Kidney (tissue), 14 donors: ENCODE data around the gene HMGB4. TPM values are rescaled to one million over a fixed set of nuclear protein-coding genes. Genes with fewer than 3 reads are reported as not detected.

Experiments used
- DNase-seq, 5 donors: peaks; one replicate each; pipeline ENCODE4 v3.0.0-alpha.2; 2013 to 2020
- FAIRE-seq: peaks from 2 replicates; lab custom pipeline; 2012; peaks lifted over from hg19 to GRCh38; lab: Jason Lieb, UNC
- H3K27ac ChIP-seq, 2 donors: one replicate each; pipeline ENCODE4 v1.7.0; 2013; ENCODE audit warnings: low read depth in 2 of 2, low read length in 2 of 2, inconsistent platforms in 1 of 2
- H3K27me3 ChIP-seq: one replicate; pipeline ENCODE4 v1.7.1; 2013; ENCODE audit warnings: low read length, inconsistent platforms; ENCODE audit not compliant: control insufficient read depth, insufficient read depth
- H3K36me3 ChIP-seq, 3 donors: one replicate each; pipeline versions ENCODE4 v1.7.0 to v1.7.1; 2013; ENCODE audit warnings: low read length in 3 of 3, control low read depth in 1 of 3, inconsistent platforms in 1 of 3; ENCODE audit not compliant: insufficient read depth in 3 of 3, control insufficient read depth in 2 of 3
- H3K4me1 ChIP-seq, 3 donors: one replicate each; pipeline versions ENCODE4 v1.7.0 to v1.7.1; 2013; ENCODE audit warnings: low read length in 3 of 3, inconsistent platforms in 1 of 3, low read depth in 1 of 3; ENCODE audit not compliant: control insufficient read depth in 2 of 3, insufficient read depth in 2 of 3
- H3K4me3 ChIP-seq, 3 donors: one replicate each; pipeline versions ENCODE4 v1.7.0 to v1.8.1; 2013; ENCODE audit warnings: low read length in 3 of 3, control low read depth in 1 of 3, inconsistent platforms in 1 of 3
- H3K9ac ChIP-seq, 3 donors: one replicate each; pipeline versions ENCODE4 v1.7.0 to v1.7.1; 2013; ENCODE audit warnings: low read length in 3 of 3, control low read depth in 1 of 3, inconsistent platforms in 1 of 3
- H3K9me3 ChIP-seq, 3 donors: one replicate each; pipeline versions ENCODE4 v1.7.0 to v1.7.1; 2013; ENCODE audit warnings: low read length in 3 of 3, control low read depth in 1 of 3, inconsistent platforms in 1 of 3; ENCODE audit not compliant: control insufficient read depth in 2 of 3, insufficient read depth in 1 of 3
- CTCF ChIP-seq: IDR thresholded peaks from 3 replicates; pipeline ENCODE4 v1.5.1; 2012; ENCODE audit warnings: mild to moderate bottlenecking, moderate library complexity, borderline replicate concordance; ENCODE audit not compliant: insufficient read depth; ENCODE audit errors: extremely low read depth
- intact Hi-C: fragments of 100-400 bp; cut with DNase I; formaldehyde crosslinking; loops from one replicate; pipeline ENCODE4 v1.11.1; 2022
- polyA plus RNA-seq: library from polyadenylated mRNA; stranded (reverse); fragments of 350-450 nt; fragmentation: Illumina TruSeq; extraction: RNeasy Lipid Tissue Mini Kit (QIAGEN cat#74804); gene quantifications from one replicate; pipeline ENCODE4 v1.2.3, GENCODE V29; 2014; ENCODE audit warnings: low read depth, low replicate concordance; ENCODE audit not compliant: insufficient read depth
- total RNA-seq: library from RNA; stranded (reverse); fragmentation: NEBNext Ultra II Directional; extraction: Animal tissue kit (Norgen Biotek cat#: 25700); gene quantifications from one replicate; pipeline ENCODE4 v1.2.1, GENCODE V29; 2021
- donor health status: control.
- donor health status: control.
- donor health status: control.
- donor health status: control.
- donor health status: control.
- donor health status: DM: yes; HTN: yes; CAD: no.
- donor health status: Normal renal cell carcinoma (clear cell type).

Gene HMGB4
- total and polyA plus RNA-seq, 2 donors from 2014 or later = not detected

- intact Hi-C loops = no loop called here
- TF ChIP-seq CTCF = no peak
These were observed 3.2 kb upstream of the HMGB4 start for GRCh38 chr1:33860671-33861070.

GRCh38 chr1:33864460-33865389 lies 846 bp downstream of the HMGB4 start:
- no peak overlapping the region for H3K9ac ChIP-seq
- DNase-seq (no peak), FAIRE-seq (no peak)
- H3K27ac ChIP-seq = no peak overlapping the region
- H3K4me3 ChIP-seq = no peak overlapping the region
- H3K9me3 ChIP-seq = no peaks in the 10 kb centered on the region
- H3K27me3 ChIP-seq = no peaks in the 10 kb centered on the region
- peaks cover 0 to 3% (median 0%) of the 10 kb centered on the region in 3 donors for H3K4me1 ChIP-seq
- intact Hi-C loops = no loop called here
- no peak for TF ChIP-seq CTCF
- no peaks in the 10 kb centered on the region for H3K36me3 ChIP-seq

More at GRCh38 chr1:33860671-33861070, 3.2 kb upstream of the HMGB4 start:
- no peak overlapping the region for H3K4me3 ChIP-seq
- H3K27me3 ChIP-seq = no peaks in the 10 kb centered on the region
- no peaks in the 10 kb centered on the region for H3K4me1 ChIP-seq
- no peak overlapping the region for H3K27ac ChIP-seq
- FAIRE-seq (no peak), DNase-seq (no peak)
- H3K9ac ChIP-seq = no peak overlapping the region
- no peaks in the 10 kb centered on the region for H3K9me3 ChIP-seq
- H3K36me3 ChIP-seq = no peaks in the 10 kb centered on the region

- no peak overlapping the region for H3K9ac ChIP-seq
- FAIRE-seq = no peak
These were observed 2.4 kb downstream of the HMGB4 start for GRCh38 chr1:33866281-33866680.

More at GRCh38 chr1:33866281-33866680, 2.4 kb downstream of the HMGB4 start:
- peak in 4 of 5 donors; percentile 42 to 83 (median 56) for DNase-seq
- H3K27ac ChIP-seq = no peak overlapping the region
- no peaks in the 10 kb centered on the region for H3K36me3 ChIP-seq
- no peak for TF ChIP-seq CTCF
- H3K4me1 ChIP-seq = peaks cover 0 to 3% (median 0%) of the 10 kb centered on the region in 3 donors
- no peaks in the 10 kb centered on the region for H3K27me3 ChIP-seq
- no peaks in the 10 kb centered on the region for H3K9me3 ChIP-seq
- intact Hi-C loops = no loop called here
- H3K4me3 ChIP-seq = no peak overlapping the region
